Measurements from ENCODE around the gene TCF7L1. TPM values are rescaled to one million over a fixed set of nuclear protein-coding genes. Genes with fewer than 3 reads are reported as not detected.

The TCF7L1 gene
- polyA plus RNA-seq, 1 of the 3 experiments (the other 2 are of a cell fraction): 3.7 TPM

GRCh38 chr2:85253890-85254289 lies 120.7 kb downstream of the TCF7L1 start (continued):
- TF ChIP-seq FOSL2 (IDR thresholded peaks at IDR 0.05; ENCODE audit: borderline replicate concordance, low read depth) (no peak), SIN3A (IDR thresholded peaks at IDR 0.05; ENCODE audit: borderline replicate concordance, low read depth, low read length) (no peak), SMC3 (IDR thresholded peaks at IDR 0.05; ENCODE audit: low read depth, low read length) (no peak), USF2 (IDR thresholded peaks at IDR 0.05; ENCODE audit: borderline replicate concordance, low read depth, low read length) (no peak), EZH2phosphoT487 (IDR thresholded peaks at IDR 0.05; ENCODE audit: borderline replicate concordance, low read depth) (no peak), TAF1 (IDR thresholded peaks at IDR 0.05; ENCODE audit: borderline replicate concordance, low read depth, low read length) (no peak), ELF1 (IDR thresholded peaks at IDR 0.05) (no peak), ZBTB33 (IDR thresholded peaks at IDR 0.05; ENCODE audit: borderline replicate concordance, low read depth) (no peak), MAX (IDR thresholded peaks at IDR 0.05; ENCODE audit: low read depth) (no peak), IRF3 (IDR thresholded peaks at IDR 0.05; ENCODE audit: low read depth, low read length) (no peak)

- Histone ChIP-seq H3K27ac (ENCODE audit: low read depth in 2 of 2, low read length in 1 of 2) (peak overlapping the region in 1 of 2 experiments; percentile 95; a peak in 2 of 4 replicates), H4K20me1 (ENCODE audit: insufficient read depth) (no peaks in the 10 kb centered on the region), H3K9me2 (no peaks in the 10 kb centered on the region), H3K4me3 (ENCODE audit: low read depth in 2 of 2, low read length in 1 of 2) (no peak overlapping the region), H2AFZ (ENCODE audit: low read depth) (no peak overlapping the region), H3K4me2 (no peak overlapping the region), H3K36me3 (replicated peaks in 1 of 2; ENCODE audit: control insufficient read depth in 1 of 2, insufficient read depth in 2 of 2, low read length in 1 of 2) (no peaks in the 10 kb centered on the region), H3K9ac (no peak overlapping the region), H3K79me2 (ENCODE audit: insufficient read depth) (no peaks in the 10 kb centered on the region; the same call in 1 of the 2 replicates), H3K4me1 (ENCODE audit: control insufficient read depth in 1 of 2, insufficient read depth in 2 of 2, low read depth in 1 of 2, low read length in 1 of 2) (peaks cover 33 to 56% of the 10 kb centered on the region in 2 experiments), H3K9me3 (no peaks in the 10 kb centered on the region), H3K27me3 (ENCODE audit: insufficient read depth) (no peaks in the 10 kb centered on the region), H3F3A (replicated peaks; ENCODE audit: insufficient read depth) (no peaks in the 10 kb centered on the region)
- no peak for TF ChIP-seq NFIC (IDR thresholded peaks at IDR 0.05; ENCODE audit: borderline replicate concordance)
- TF ChIP-seq GATA2 (CRISPR knock-in tag; IDR thresholded peaks at IDR 0.05): peak; percentile 69; the same call in 1 of the 2 replicates
- peak in 1 of 2 experiments; percentile 61; a peak in 2 of 4 replicates for TF ChIP-seq EP300 (IDR thresholded peaks at IDR 0.05; ENCODE audit: borderline replicate concordance in 1 of 2, low read depth in 1 of 2, low read length in 1 of 2)
- TF ChIP-seq MXI1 (IDR thresholded peaks at IDR 0.05; ENCODE audit: low read depth, low read length): no peak
- TF ChIP-seq CHD2 (IDR thresholded peaks at IDR 0.05; ENCODE audit: low read length, partially characterized antibody): peak; percentile 57
- TF ChIP-seq POLR2AphosphoS5 (IDR thresholded peaks at IDR 0.05; ENCODE audit: low read depth, low read length): no peak
- TF ChIP-seq RCOR1 (IDR thresholded peaks at IDR 0.05; ENCODE audit: low read length): 0 out of 2 replicates have a peak, but pooled peaks have one; percentile 52
- WGBS (ENCODE audit: low lambda C conversion rate): 83% methylated on average over 11 of the region's 11 CpGs
- peak; percentile 62 for DNase-seq
- CTCF ChIA-PET: interaction anchor here (0.6 to 4.0 kb wide), 10 partner anchors 9 to 188 kb away, joined by 3 to 33 read pairs (median 5); no protein-coding TSS in a partner anchor
- POLR2A ChIA-PET: interaction anchor here (0.5 to 1.1 kb wide), 2 partner anchors 9 to 59 kb away, joined by 4 read pairs; no protein-coding TSS in a partner anchor
Observed at GRCh38 chr2:85254540-85255300, 121.5 kb downstream of the TCF7L1 start.

Data from SK-N-SH (cell line).